Adrenal gland (tissue), 5 donors: ENCODE data around the gene RBM47.
"Not testable (repeated sequence)": the region's sequence is repeated elsewhere in the genome, so short reads cannot be mapped to it uniquely, and the experiment has no call there.

Source experiments
- POLR2A ChIP-seq, 2 donors: fragments of 450-650 bp; IDR thresholded peaks; one replicate each; pipeline ENCODE4 v1.6.1; 2017; ENCODE audit warnings: antibody characterized with exemption in 2 of 2, mild to moderate bottlenecking in 2 of 2, moderate library complexity in 1 of 2
- TF ChIP-seq, protein P1 (sequence below), 6 experiments: fragments of 450-650 bp in 4 of 6; fragments of 200-600 bp in 2 of 6; sonication (generic) in 1 of 6; IDR thresholded peaks; 1 replicate in 5 of 6; 2 replicates in 1 of 6; pipeline versions ENCODE4 v1.5.1 to v1.8.0; 2016 to 2021; ENCODE audit warnings: antibody characterized with exemption in 6 of 6, mild to moderate bottlenecking in 2 of 6, moderate library complexity in 1 of 6
- donor health status: DM: no; HTN: no; CAD: no.

GRCh38 chr4:40392241-40392640 lies 237.4 kb downstream of the RBM47 start:
- TF ChIP-seq, protein P1, sequence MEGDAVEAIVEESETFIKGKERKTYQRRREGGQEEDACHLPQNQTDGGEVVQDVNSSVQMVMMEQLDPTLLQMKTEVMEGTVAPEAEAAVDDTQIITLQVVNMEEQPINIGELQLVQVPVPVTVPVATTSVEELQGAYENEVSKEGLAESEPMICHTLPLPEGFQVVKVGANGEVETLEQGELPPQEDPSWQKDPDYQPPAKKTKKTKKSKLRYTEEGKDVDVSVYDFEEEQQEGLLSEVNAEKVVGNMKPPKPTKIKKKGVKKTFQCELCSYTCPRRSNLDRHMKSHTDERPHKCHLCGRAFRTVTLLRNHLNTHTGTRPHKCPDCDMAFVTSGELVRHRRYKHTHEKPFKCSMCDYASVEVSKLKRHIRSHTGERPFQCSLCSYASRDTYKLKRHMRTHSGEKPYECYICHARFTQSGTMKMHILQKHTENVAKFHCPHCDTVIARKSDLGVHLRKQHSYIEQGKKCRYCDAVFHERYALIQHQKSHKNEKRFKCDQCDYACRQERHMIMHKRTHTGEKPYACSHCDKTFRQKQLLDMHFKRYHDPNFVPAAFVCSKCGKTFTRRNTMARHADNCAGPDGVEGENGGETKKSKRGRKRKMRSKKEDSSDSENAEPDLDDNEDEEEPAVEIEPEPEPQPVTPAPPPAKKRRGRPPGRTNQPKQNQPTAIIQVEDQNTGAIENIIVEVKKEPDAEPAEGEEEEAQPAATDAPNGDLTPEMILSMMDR (IDR thresholded peaks at IDR 0.05) = not testable (repeated sequence)
- not testable (repeated sequence) for TF ChIP-seq POLR2A (IDR thresholded peaks at IDR 0.05)
